Activated naive CD4-positive, alpha-beta T cell treated with anti-CD3 and anti-CD28 coated beads, Interleukin-2, amount 50 U/mL, for 24 hours (primary cell): ENCODE measurements around the gene COPS9.

Source experiments
- H3K27ac Mint-ChIP-seq: one replicate; pipeline ENCODE4 v1.8.0; 2021; ENCODE audit warnings: mild to moderate bottlenecking, mixed read lengths
- H3K27me3 Mint-ChIP-seq: one replicate; pipeline ENCODE4 v1.8.0; 2021; ENCODE audit warnings: mixed read lengths
- H3K36me3 Mint-ChIP-seq: one replicate; pipeline ENCODE4 v1.8.0; 2021; ENCODE audit warnings: mixed read lengths
- H3K4me1 Mint-ChIP-seq: one replicate; pipeline ENCODE4 v1.8.0; 2021; ENCODE audit warnings: mixed read lengths
- H3K4me3 Mint-ChIP-seq: one replicate; pipeline ENCODE4 v1.8.0; 2021; ENCODE audit warnings: mild to moderate bottlenecking, mixed read lengths
- H3K9me3 Mint-ChIP-seq: one replicate; pipeline ENCODE4 v1.8.0; 2021; ENCODE audit warnings: mixed read lengths

COPS9 gene

DNA sequence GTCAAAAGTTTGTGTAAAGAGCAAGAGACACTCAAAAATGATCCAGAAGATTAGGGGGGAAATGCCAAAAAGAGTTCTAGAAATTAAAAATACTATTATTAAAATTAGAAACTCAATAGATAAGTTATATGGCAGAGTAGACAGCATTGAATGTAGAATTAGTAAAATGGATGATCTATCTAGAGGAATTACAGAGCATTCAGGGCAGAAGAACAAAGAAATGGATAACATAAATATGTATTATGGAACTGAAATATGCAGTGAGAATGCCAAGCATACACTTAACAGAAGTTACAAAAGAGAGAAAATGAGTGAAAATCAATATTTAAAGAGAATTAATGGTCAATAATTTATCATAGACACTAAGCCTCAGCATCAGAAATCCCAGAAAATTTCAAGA lies 49.5 kb downstream of the COPS9 start:
- no peak overlapping the region for H3K4me3 Mint-ChIP-seq
- H3K27me3 Mint-ChIP-seq, result peaks cover 25% of the 10 kb centered on the region
- H3K36me3 Mint-ChIP-seq, result peaks cover 3% of the 10 kb centered on the region
- peaks cover 17% of the 10 kb centered on the region for H3K9me3 Mint-ChIP-seq
- H3K27ac Mint-ChIP-seq, result no peak overlapping the region
- no peaks in the 10 kb centered on the region for H3K4me1 Mint-ChIP-seq
